Fibroblast of the aortic adventitia (primary cell): ENCODE data around the gene ZNF516. TPM values are rescaled to one million over a fixed set of nuclear protein-coding genes. Genes with fewer than 3 reads are reported as not detected.

Experiments used
- DNase-seq: peaks from one replicate; pipeline ENCODE4 v3.0.0-alpha.2; 2010; ENCODE audit warnings: low read depth
- H3K4me3 ChIP-seq: 2 replicates; pipeline ENCODE4 v1.5.1; 2011; ENCODE audit warnings: low read depth, mild to moderate bottlenecking, control low read depth, low read length, moderate library complexity
- total RNA-seq: library from RNA; depleted of rRNA; stranded (reverse); fragments of >200 nt; gene quantifications from 2 replicates; pipeline ENCODE4 v1.2.3, GENCODE V29; 2012; ENCODE audit warnings: low replicate concordance
- TF ChIP-seq, protein P1 (sequence below): IDR thresholded peaks from 2 replicates; pipeline ENCODE4 v1.5.1; 2011; ENCODE audit warnings: mild to moderate bottlenecking, low read length, control low read depth, inconsistent platforms; ENCODE audit not compliant: insufficient read depth

The ZNF516 gene
- total RNA-seq, 1 donor = 21.9 TPM

GRCh38 chr18:76346490-76347130 is 148.4 kb downstream of the ZNF516 start:
- DNase-seq = no peak
- TF ChIP-seq, protein P1, sequence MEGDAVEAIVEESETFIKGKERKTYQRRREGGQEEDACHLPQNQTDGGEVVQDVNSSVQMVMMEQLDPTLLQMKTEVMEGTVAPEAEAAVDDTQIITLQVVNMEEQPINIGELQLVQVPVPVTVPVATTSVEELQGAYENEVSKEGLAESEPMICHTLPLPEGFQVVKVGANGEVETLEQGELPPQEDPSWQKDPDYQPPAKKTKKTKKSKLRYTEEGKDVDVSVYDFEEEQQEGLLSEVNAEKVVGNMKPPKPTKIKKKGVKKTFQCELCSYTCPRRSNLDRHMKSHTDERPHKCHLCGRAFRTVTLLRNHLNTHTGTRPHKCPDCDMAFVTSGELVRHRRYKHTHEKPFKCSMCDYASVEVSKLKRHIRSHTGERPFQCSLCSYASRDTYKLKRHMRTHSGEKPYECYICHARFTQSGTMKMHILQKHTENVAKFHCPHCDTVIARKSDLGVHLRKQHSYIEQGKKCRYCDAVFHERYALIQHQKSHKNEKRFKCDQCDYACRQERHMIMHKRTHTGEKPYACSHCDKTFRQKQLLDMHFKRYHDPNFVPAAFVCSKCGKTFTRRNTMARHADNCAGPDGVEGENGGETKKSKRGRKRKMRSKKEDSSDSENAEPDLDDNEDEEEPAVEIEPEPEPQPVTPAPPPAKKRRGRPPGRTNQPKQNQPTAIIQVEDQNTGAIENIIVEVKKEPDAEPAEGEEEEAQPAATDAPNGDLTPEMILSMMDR = no peak
- no peak overlapping the region for H3K4me3 ChIP-seq

GRCh38 chr18:76345901-76346300 is 149.1 kb downstream of the ZNF516 start:
- DNase-seq = no peak

DNA sequence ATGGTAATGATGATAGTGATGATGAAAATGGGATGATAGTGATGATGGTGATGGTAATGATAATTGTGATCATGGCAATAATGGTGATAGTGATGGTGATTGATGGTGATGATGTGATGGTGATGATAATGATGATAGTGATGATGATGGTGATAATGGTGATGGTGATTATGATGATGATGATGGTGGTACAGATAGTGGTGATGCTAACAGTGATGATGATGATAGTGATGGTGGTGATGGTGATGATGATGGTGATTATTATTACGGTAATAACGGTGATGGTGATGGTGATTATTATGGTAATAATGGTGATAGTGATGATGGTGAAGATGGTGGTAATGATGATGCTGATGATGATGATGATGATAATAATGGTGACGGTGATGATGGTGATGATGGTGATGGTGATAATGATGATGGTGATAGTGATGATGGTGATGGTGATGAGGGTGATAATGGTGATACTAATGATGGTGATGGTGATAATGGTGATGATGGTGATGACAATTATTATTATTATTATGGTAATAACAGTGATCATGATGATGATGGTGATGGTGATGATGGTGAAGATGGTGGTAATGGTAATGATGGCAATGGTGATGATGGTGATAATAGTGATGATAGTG is 151.0 kb downstream of the ZNF516 start:
- DNase-seq = no peak
- TF ChIP-seq, protein P1 = no peak
- no peak overlapping the region for H3K4me3 ChIP-seq

More at GRCh38 chr18:76345901-76346300, 149.1 kb downstream of the ZNF516 start:
- H3K4me3 ChIP-seq = no peak overlapping the region
- TF ChIP-seq, protein P1 = no peak

DNA sequence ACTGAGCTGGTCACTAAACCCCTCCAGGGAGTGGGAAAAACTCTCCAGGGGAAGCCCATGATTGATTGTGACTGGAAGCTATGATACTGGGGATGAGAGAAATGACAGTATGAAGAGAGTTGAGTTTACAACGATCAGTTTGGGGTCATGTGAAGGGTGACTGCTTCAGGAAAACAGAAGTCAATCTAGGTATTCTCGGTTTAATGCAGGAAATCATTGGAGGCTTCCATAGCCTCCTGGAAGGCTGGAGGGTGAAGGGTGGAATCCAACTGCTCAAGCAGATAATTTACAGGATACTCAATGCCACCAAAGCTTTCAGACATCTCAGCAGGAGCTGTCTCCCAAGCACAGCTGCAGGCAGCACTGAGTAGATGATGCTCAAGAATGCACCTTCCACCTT is 154.6 kb downstream of the ZNF516 start:
- H3K4me3 ChIP-seq = no peak overlapping the region
- TF ChIP-seq, protein P1 = no peak
- DNase-seq = no peak

- no peak for DNase-seq
- TF ChIP-seq, protein P1 = no peak
- H3K4me3 ChIP-seq = no peak overlapping the region
Observed at GRCh38 chr18:76339246-76339620, 155.8 kb downstream of the ZNF516 start.

DNA sequence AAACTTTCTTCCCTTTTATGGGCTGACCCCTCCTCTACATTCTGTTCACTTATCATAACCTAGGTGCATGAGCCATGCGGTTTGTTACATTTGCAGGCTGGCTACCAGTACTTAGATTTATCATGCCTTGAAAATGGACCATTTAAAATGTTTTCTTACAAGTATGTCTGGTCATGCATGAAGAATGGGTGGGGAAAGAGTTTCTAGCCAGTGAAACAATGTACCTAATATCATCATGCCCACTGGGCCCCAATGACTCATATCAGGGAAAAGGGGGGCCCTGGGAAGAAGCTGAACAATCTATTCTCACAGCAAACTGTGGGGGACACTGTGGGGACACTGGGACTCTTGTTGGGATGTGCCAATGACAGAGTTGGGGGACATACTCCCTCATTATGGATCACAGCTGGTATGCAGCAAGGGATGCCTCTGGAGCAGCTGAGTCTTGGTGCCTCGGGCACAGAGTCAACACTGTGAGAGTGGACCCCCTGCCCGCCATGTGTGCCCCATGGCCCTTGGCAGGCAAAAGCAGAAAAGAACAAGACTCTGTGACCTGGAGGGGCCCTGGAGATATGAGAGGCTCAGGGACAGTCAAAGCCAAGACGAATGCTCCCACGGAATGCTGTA is 156.3 kb downstream of the ZNF516 start:
- TF ChIP-seq, protein P1 = no peak
- DNase-seq = no peak
- H3K4me3 ChIP-seq = no peak overlapping the region
